Anterior cingulate cortex (tissue), 58 donors: Measurements from ENCODE around the gene UQCC5.
A peak's percentile ranks its signal among the peaks of the same experiment; 100 is the strongest.

Source experiments
- DNase-seq, 58 donors: peaks; one replicate each; lab custom pipeline; 2025; lab: John Stamatoyannopoulos, UW

Gene UQCC5

GRCh38 chr3:52536369-52537164 lies at the start of gene UQCC5:
UQCC5 (plus strand) TSS chr3:52536605; CDS start chr3:52536756, 151 bp downstream.
- DNase-seq: peak; percentile 84 to 99 (median 96)

- no peak for DNase-seq
These were observed 49.2 kb upstream of the UQCC5 start for GRCh38 chr3:52487050-52487787.

GRCh38 chr3:52487788-52488691 lies 48.4 kb upstream of the UQCC5 start:
- DNase-seq: no peak

- DNase-seq: no peak
These were observed 47.7 kb upstream of the UQCC5 start for GRCh38 chr3:52488746-52489145.

- no peak for DNase-seq
These were observed 47.0 kb upstream of the UQCC5 start for GRCh38 chr3:52489453-52489852.

GRCh38 chr3:52490035-52490938 lies 46.1 kb upstream of the UQCC5 start:
- peak in 1 of 58 donors; percentile 18 for DNase-seq

- DNase-seq: peak in 6 of 58 donors; percentile 3 to 25 (median 16)
These were observed 45.4 kb upstream of the UQCC5 start for GRCh38 chr3:52490939-52491526.

GRCh38 chr3:52492059-52492458 lies 44.3 kb upstream of the UQCC5 start:
- DNase-seq: no peak

GRCh38 chr3:52493232-52494017 lies 43.0 kb upstream of the UQCC5 start:
- DNase-seq: no peak

- no peak for DNase-seq
These were observed 42.0 kb upstream of the UQCC5 start for GRCh38 chr3:52494445-52494844.

GRCh38 chr3:52494886-52495495 lies 41.4 kb upstream of the UQCC5 start, which contains the start of gene STAB1:
STAB1 (plus strand) TSS chr3:52495338; CDS start chr3:52495414, 76 bp downstream.
- no peak for DNase-seq

- no peak for DNase-seq
These were observed 40.4 kb upstream of the UQCC5 start for GRCh38 chr3:52495777-52496602.

- DNase-seq: peak in 28 of 58 donors; percentile 13 to 55 (median 28)
These were observed 38.0 kb upstream of the UQCC5 start for GRCh38 chr3:52498137-52499054.

GRCh38 chr3:52501046-52501445 lies 35.4 kb upstream of the UQCC5 start:
- DNase-seq: no peak

- DNase-seq: no peak
These were observed 34.4 kb upstream of the UQCC5 start for GRCh38 chr3:52502001-52502400.
